Measurements from ENCODE around the gene SMAP1.

SMAP1 gene

GRCh38 chr6:70676821-70677220 lies 9.1 kb downstream of the SMAP1 start:
- no peak for DNase-seq
- intact Hi-C loops (cut with DNase I), result no loop called here

GRCh38 chr6:70680396-70680795 lies 12.7 kb downstream of the SMAP1 start:
- DNase-seq, result no peak
- intact Hi-C loops (cut with DNase I), result no loop called here

- intact Hi-C loops (cut with DNase I), result loop anchor here (5.0 kb wide), 1 partner anchor 373 kb away; no protein-coding TSS in a partner anchor
- DNase-seq, result no peak
Measured at GRCh38 chr6:70684794-70685493, 17.3 kb downstream of the SMAP1 start.

- DNase-seq, result no peak
- intact Hi-C loops (cut with DNase I), result loop anchor here (1.0 to 5.0 kb wide), 2 partner anchors 138 to 373 kb away; no protein-coding TSS in a partner anchor
Measured at GRCh38 chr6:70685494-70686180, 18.0 kb downstream of the SMAP1 start.

GRCh38 chr6:70686548-70687133 lies 19.0 kb downstream of the SMAP1 start:
- intact Hi-C loops (cut with DNase I), result loop anchor here (1.0 to 5.0 kb wide), 2 partner anchors 139 to 374 kb away; no protein-coding TSS in a partner anchor
- DNase-seq, result no peak

GRCh38 chr6:70693887-70694286 lies 26.2 kb downstream of the SMAP1 start:
- intact Hi-C loops (cut with DNase I), result no loop called here
- DNase-seq, result no peak

- DNase-seq, result no peak
- intact Hi-C loops (cut with DNase I), result no loop called here
Measured at GRCh38 chr6:70694371-70694770, 26.7 kb downstream of the SMAP1 start.

GRCh38 chr6:70700922-70701876 lies 33.5 kb downstream of the SMAP1 start:
- intact Hi-C loops (cut with DNase I), result no loop called here
- DNase-seq, result peak in 1 of 10 donors; percentile 15

- no peak for DNase-seq
- intact Hi-C loops (cut with DNase I), result loop anchor here (1.0 to 5.0 kb wide), 3 partner anchors 179 to 307 kb away; partner anchors contain the start of gene B3GAT2
Measured at GRCh38 chr6:70705772-70706171, 38.1 kb downstream of the SMAP1 start.

- DNase-seq, result no peak
- intact Hi-C loops (cut with DNase I), result loop anchor here (1.0 to 5.0 kb wide), 3 partner anchors 178 to 306 kb away; partner anchors contain the start of gene B3GAT2
Measured at GRCh38 chr6:70706491-70707123, 38.9 kb downstream of the SMAP1 start.

- intact Hi-C loops (cut with DNase I), result loop anchor here (2.0 to 5.0 kb wide), 2 partner anchors 249 to 305 kb away; partner anchors contain the start of gene B3GAT2
- no peak for DNase-seq
Measured at GRCh38 chr6:70707893-70708292, 40.2 kb downstream of the SMAP1 start.

GRCh38 chr6:70708448-70708847 lies 40.8 kb downstream of the SMAP1 start:
- intact Hi-C loops (cut with DNase I), result loop anchor here (5.0 kb wide), 1 partner anchor 249 kb away; the partner anchor contains the start of gene B3GAT2
- DNase-seq, result no peak

GRCh38 chr6:70709826-70710225 lies 42.1 kb downstream of the SMAP1 start:
- intact Hi-C loops (cut with DNase I), result loop anchor here (5.0 kb wide), 1 partner anchor 247 kb away; the partner anchor contains the start of gene B3GAT2

GRCh38 chr6:70714716-70715257 lies 47.1 kb downstream of the SMAP1 start:
- intact Hi-C loops (cut with DNase I), result no loop called here
- no peak for DNase-seq

More at GRCh38 chr6:70709826-70710225, 42.1 kb downstream of the SMAP1 start:
- no peak for DNase-seq

GRCh38 chr6:70717038-70717801 lies 49.5 kb downstream of the SMAP1 start:
- DNase-seq, result no peak
- intact Hi-C loops (cut with DNase I), result no loop called here

GRCh38 chr6:70724524-70724923 lies 56.8 kb downstream of the SMAP1 start:
- intact Hi-C loops (cut with DNase I), result no loop called here
- DNase-seq, result no peak

GRCh38 chr6:70725817-70726415 lies 58.2 kb downstream of the SMAP1 start:
- no peak for DNase-seq
- intact Hi-C loops (cut with DNase I), result no loop called here

- intact Hi-C loops (cut with DNase I), result no loop called here
- DNase-seq, result no peak
Measured at GRCh38 chr6:70734381-70734780, 66.7 kb downstream of the SMAP1 start.
